ENCODE data around the gene ARHGEF19. TPM values are rescaled to one million over a fixed set of nuclear protein-coding genes. Genes with fewer than 3 reads are reported as not detected.
"Not testable (repeated sequence)": the region's sequence is repeated elsewhere in the genome, so short reads cannot be mapped to it uniquely, and the experiment has no call there.

Gene ARHGEF19
- total and polyA plus RNA-seq, 3 donors from 2014 or later, result 6.0 to 10.1 (median 8.5) TPM

DNA sequence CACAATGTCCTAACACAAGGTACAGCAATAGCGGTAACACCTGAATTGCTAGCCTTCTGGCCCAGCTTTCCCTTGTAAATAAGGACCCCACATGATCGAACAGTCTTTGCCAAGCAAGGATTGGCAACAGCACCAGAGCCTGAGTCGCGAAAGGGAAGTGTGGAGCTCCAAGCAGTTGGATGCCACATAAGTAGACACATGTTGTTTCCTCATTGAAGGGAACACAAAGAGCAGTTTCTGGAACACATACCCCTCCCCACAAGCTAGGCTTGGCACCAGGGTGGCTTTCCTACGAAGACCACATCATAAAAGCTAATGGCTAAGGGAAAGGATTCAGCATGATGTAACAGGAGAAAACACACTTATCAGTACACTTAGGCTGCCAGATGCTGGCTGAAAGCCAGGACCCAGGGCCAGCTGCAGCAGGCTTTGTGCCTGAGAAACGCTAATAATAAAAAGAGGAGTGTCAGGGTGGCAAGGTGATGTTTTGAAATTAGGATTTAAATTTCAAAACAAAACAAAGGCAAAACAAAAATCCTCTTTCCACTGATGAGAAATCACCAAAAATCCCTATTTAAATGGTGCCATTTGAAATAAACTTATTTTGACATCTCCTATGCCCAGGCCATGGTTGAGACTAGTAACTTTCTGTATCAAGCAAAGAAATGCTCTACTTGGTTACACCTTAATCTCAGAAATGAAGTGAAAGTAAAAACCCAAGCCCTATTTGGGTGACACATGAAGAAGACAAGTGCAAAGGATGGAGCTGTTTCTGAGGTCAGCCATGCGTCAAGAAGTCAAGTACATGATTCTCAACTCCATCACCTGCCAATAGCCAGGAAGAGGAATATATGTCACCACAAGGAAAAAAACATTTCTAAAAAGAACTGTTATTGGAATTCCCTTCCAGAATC lies 36.4 kb upstream of the ARHGEF19 start:
- H3K4me1 ChIP-seq, result peaks cover 46% of the 10 kb centered on the region
- intact Hi-C loops (cut with DNase I; ENCODE audit: low total_unique reads), result loop anchor here (10.0 kb wide), 1 partner anchor 164 kb away; no protein-coding TSS in a partner anchor
- peak overlapping the region; percentile 61 to 89 for H3K27ac ChIP-seq
- H3K36me3 ChIP-seq (ENCODE audit: low read depth, missing control alignments), result no peaks in the 10 kb centered on the region
- H3K4me3 ChIP-seq, result no peak overlapping the region
- peak; percentile 88 for DNase-seq
- no peaks in the 10 kb centered on the region for H3K27me3 ChIP-seq
- no peaks in the 10 kb centered on the region for H3K9me3 ChIP-seq
- TF ChIP-seq POLR2A (IDR thresholded peaks at IDR 0.05), result no peak
- no peak for TF ChIP-seq CTCF (IDR thresholded peaks at IDR 0.05)
- 26 to 43% methylated on average over 7 of the region's 7 CpGs for WGBS, 2 donors

DNA sequence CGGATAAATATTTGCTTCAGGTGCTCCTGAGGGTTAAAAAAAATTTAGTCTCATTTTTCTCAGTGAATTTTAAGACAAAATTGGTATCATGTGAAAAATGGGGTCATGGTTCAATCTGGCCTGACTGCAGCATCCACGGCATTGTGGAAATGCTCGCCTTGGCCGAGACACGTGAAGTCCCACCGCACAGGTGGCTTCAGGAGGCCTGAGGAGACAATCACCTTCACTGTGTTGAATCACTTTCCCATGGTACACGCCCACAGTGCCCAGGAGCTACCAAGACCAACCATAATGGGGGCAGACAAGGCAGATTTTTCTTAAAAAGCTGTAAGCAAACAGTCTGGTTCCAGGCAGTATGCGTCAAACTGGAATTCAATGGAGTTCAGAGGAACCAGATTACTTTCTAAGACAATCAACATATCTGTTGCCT lies 35.6 kb upstream of the ARHGEF19 start:
- H3K4me1 ChIP-seq, result peaks cover 46% of the 10 kb centered on the region
- no peak for DNase-seq

DNA sequence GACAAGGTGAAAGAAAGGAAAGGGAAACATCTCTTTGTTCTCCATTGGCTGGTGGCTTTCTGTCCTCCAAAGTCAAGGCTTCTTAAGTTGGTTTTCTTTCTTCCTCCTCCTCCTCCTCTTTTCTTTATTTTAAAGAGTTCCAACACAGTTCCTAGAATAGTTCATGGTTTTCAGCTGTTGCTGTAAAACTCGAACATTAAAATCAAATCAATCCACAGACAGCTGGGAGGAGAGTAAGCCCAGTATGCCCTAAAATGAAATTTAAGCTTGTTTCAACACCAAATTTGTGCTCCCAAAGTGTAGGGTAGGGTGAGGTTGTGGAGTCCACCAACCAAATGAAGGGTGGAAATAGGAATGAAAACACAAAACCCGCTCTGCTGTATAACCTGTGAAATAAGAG lies 35.0 kb upstream of the ARHGEF19 start:
- no peak for TF ChIP-seq POLR2A (IDR thresholded peaks at IDR 0.05)
- no peak for TF ChIP-seq CTCF (IDR thresholded peaks at IDR 0.05)
- Histone ChIP-seq H3K4me1 (peaks cover 46% of the 10 kb centered on the region), H3K27ac (peak overlapping the region; percentile 61 to 89), H3K27me3 (no peaks in the 10 kb centered on the region), H3K4me3 (no peak overlapping the region), H3K36me3 (ENCODE audit: low read depth, missing control alignments) (no peaks in the 10 kb centered on the region), H3K9me3 (no peaks in the 10 kb centered on the region)
- 78 to 81% methylated on average over 2 of the region's 2 CpGs for WGBS, 2 donors
- intact Hi-C loops (cut with DNase I; ENCODE audit: low total_unique reads), result loop anchor here (10.0 kb wide), 1 partner anchor 163 kb away; no protein-coding TSS in a partner anchor
- DNase-seq, result no peak

More for the DNA sequence above, 35.6 kb upstream of the ARHGEF19 start:
- no peak overlapping the region for H3K4me3 ChIP-seq
- no peaks in the 10 kb centered on the region for H3K36me3 ChIP-seq (ENCODE audit: low read depth, missing control alignments)
- no peak for TF ChIP-seq POLR2A (IDR thresholded peaks at IDR 0.05)
- no peak for TF ChIP-seq CTCF (IDR thresholded peaks at IDR 0.05)
- intact Hi-C loops (cut with DNase I; ENCODE audit: low total_unique reads), result loop anchor here (10.0 kb wide), 1 partner anchor 163 kb away; no protein-coding TSS in a partner anchor
- H3K27ac ChIP-seq, result peak overlapping the region; percentile 61 to 89
- H3K9me3 ChIP-seq, result no peaks in the 10 kb centered on the region
- 77 to 85% methylated on average over 8 of the region's 8 CpGs for WGBS, 2 donors
- H3K27me3 ChIP-seq, result no peaks in the 10 kb centered on the region

GRCh38 chr1:16246961-16247360 lies 34.5 kb upstream of the ARHGEF19 start:
- DNase-seq, result no peak
- intact Hi-C loops (cut with DNase I; ENCODE audit: low total_unique reads), result loop anchor here (10.0 kb wide), 1 partner anchor 162 kb away; no protein-coding TSS in a partner anchor
- Histone ChIP-seq H3K27ac (peak overlapping the region; percentile 61 to 89), H3K27me3 (no peaks in the 10 kb centered on the region), H3K4me1 (peaks cover 46% of the 10 kb centered on the region), H3K36me3 (ENCODE audit: low read depth, missing control alignments) (no peaks in the 10 kb centered on the region), H3K9me3 (no peaks in the 10 kb centered on the region), H3K4me3 (no peak overlapping the region)
- WGBS, 2 donors, result 85 to 86% methylated on average over 5 of the region's 5 CpGs
- TF ChIP-seq CTCF (IDR thresholded peaks at IDR 0.05), result no peak
- TF ChIP-seq POLR2A (IDR thresholded peaks at IDR 0.05), result no peak

DNA sequence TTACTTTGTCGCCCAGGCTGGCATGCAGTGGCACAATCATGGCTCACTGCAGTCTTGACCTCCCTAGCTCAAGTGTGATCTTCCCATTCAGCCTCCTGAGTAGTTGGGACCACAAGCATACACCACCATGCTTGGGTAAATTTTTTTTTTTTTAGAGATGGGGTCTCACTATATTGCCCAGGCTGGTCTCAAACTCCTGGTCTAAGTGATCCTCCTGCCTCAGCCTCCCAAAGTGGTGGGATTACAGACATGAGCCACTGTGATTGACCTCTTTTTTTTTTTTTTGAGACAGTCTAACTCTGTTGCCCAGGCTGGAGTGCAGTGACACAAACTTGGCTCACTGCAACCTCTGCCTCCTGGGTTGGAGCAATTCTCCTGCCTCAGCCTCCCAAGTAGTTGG lies 33.8 kb upstream of the ARHGEF19 start:
- WGBS, 2 donors, result 93 to 100% methylated on average over 1 of the region's 1 CpG
- H3K4me3 ChIP-seq; H3K9me3 ChIP-seq; H3K36me3 ChIP-seq (ENCODE audit: low read depth, missing control alignments); DNase-seq; H3K27me3 ChIP-seq: not testable (repeated sequence)
- intact Hi-C loops (cut with DNase I; ENCODE audit: low total_unique reads), result loop anchor here (10.0 kb wide), 1 partner anchor 161 kb away; no protein-coding TSS in a partner anchor
- Histone ChIP-seq H3K4me1 (peaks cover 41% of the 10 kb centered on the region), H3K27ac (peak overlapping the region in 1 of 2 donors; percentile 89)

Data from testis (tissue), 3 donors.